ENCODE measurements around the gene GPHN. TPM values are rescaled to one million over a fixed set of nuclear protein-coding genes. Genes with fewer than 3 reads are reported as not detected.

GPHN gene
- total RNA-seq, result 10 to 100 TPM; 32.8 to 57.0 (median 38.1) TPM
- long read RNA-seq, donor 1, full-length matches to known transcripts, result 12 of 23 reads
- long read RNA-seq, donor 1, partial matches to known transcripts, result 5 of 23 reads
- long read RNA-seq, donor 1, other reads (novel, unspliced or antisense), result 6 of 23 reads
- long read RNA-seq, donor 2, full-length matches to known transcripts, result 1 of 8 reads
- long read RNA-seq, donor 2, partial matches to known transcripts, result 3 of 8 reads
- long read RNA-seq, donor 2, other reads (novel, unspliced or antisense), result 4 of 8 reads

- ATAC-seq, result peak; percentile 95
Measured at GRCh38 chr14:66507722-66508546, at the start of gene GPHN. Gene GPHN, plus strand, starts transcription at chr14:66508147.

GRCh38 chr14:66459603-66460002 is 48.3 kb upstream of the GPHN start:
- no peak overlapping the region for H3K4me3 ChIP-seq
- DNase-seq (no peak), ATAC-seq (no peak)
- no peak for TF ChIP-seq CTCF (IDR thresholded peaks at IDR 0.05)
- H3K36me3 ChIP-seq (ENCODE audit: low read depth), result no peaks in the 10 kb centered on the region
- no peaks in the 10 kb centered on the region for H3K9me3 ChIP-seq
- no peaks in the 10 kb centered on the region for H3K4me1 ChIP-seq (ENCODE audit: low read depth)
- intact Hi-C loops (cut with DNase I, micrococcal nuclease), result no loop called here

More at GRCh38 chr14:66507722-66508546, at the start of gene GPHN:
- H3K4me3 ChIP-seq, result peak within 1 kb of the TSS; percentile 67
- H3K9me3 ChIP-seq, result no peaks in the 10 kb centered on the region
- DNase-seq, result peak; percentile 95 to 97 (median 96)
- intact Hi-C loops (cut with DNase I, micrococcal nuclease), result no loop called here
- no peaks in the 10 kb centered on the region for H3K36me3 ChIP-seq (ENCODE audit: low read depth)
- peaks cover 7% of the 10 kb centered on the region for H3K4me1 ChIP-seq (ENCODE audit: low read depth)
- peak; percentile 26 for TF ChIP-seq CTCF (IDR thresholded peaks at IDR 0.05)

GRCh38 chr14:66464261-66464660 is 43.7 kb upstream of the GPHN start:
- H3K9me3 ChIP-seq, result peaks cover 10% of the 10 kb centered on the region
- H3K36me3 ChIP-seq (ENCODE audit: low read depth), result no peaks in the 10 kb centered on the region
- ATAC-seq (no peak), DNase-seq (no peak)
- no peak for TF ChIP-seq CTCF (IDR thresholded peaks at IDR 0.05)
- no peak overlapping the region for H3K4me3 ChIP-seq
- no peaks in the 10 kb centered on the region for H3K4me1 ChIP-seq (ENCODE audit: low read depth)
- intact Hi-C loops (cut with DNase I, micrococcal nuclease), result no loop called here

DNA sequence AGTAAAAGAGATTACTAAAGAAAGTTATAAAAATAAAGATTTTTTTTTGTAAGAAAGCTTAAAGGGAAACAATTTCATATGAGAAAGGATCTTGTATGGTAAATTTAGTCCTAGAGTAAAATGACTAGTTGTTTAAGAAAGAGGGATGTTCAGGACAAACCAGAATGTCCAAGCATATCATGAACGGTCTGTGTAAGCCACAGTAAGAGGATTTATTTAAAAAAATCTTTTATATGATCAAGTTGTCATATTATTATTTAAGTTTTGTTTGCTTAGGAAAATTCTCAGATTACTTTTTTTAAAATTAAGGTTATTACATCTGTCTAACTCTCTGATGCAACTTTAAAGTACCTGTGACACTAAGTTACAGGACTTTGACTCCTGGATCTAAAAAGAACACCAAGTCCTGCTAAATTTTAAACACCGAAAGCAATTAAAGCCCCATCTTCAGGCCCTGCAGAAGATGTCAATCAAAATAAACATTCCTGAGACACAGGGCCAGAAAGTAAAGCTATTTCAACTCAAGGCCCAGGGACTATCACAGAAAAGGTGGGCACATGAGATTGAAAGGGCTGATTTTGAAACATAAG is 39.1 kb upstream of the GPHN start:
- no peak for TF ChIP-seq CTCF (IDR thresholded peaks at IDR 0.05)
- Histone ChIP-seq H3K4me1 (ENCODE audit: low read depth) (no peaks in the 10 kb centered on the region), H3K9me3 (peaks cover 27% of the 10 kb centered on the region), H3K36me3 (ENCODE audit: low read depth) (no peaks in the 10 kb centered on the region), H3K4me3 (no peak overlapping the region)
- no peak for DNase-seq
- intact Hi-C loops (cut with DNase I, micrococcal nuclease), result no loop called here
- no peak for ATAC-seq

- intact Hi-C loops (cut with DNase I, micrococcal nuclease), result no loop called here
- no peaks in the 10 kb centered on the region for H3K4me1 ChIP-seq (ENCODE audit: low read depth)
- DNase-seq, result no peak
- H3K9me3 ChIP-seq, result peaks cover 27% of the 10 kb centered on the region
- no peak overlapping the region for H3K4me3 ChIP-seq
- H3K36me3 ChIP-seq (ENCODE audit: low read depth), result no peaks in the 10 kb centered on the region
- no peak for ATAC-seq
- TF ChIP-seq CTCF (IDR thresholded peaks at IDR 0.05), result no peak
Measured at GRCh38 chr14:66471584-66471983, 36.4 kb upstream of the GPHN start.

Data from mucosa of descending colon (tissue), 3 donors.